Measurements from ENCODE around the gene SLC2A3.
"Not testable (repeated sequence)": the region's sequence is repeated elsewhere in the genome, so short reads cannot be mapped to it uniquely, and the experiment has no call there.

Gene SLC2A3

DNA sequence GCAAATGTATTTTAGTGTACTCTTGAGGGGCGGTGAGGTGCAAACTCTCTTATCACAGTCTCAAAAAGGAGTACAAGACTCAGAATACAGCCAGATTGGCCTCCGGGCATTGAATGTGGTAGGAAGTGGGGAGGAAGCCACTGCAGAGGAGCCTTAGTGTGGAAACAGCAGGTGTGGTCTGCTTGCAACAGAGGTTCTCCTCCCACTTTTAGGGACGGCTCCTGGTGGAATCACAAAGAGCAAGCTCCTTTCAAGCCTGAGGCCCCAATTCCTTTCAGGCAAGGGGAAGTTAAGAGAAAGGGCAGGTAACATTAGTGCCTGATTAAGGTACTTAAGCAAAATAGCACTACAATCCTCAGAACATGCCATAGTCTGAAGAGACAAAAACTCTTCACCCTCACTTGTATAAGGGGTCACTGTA lies 23.7 kb upstream of the SLC2A3 start:
- H3K4me2 ChIP-seq (ENCODE audit: low read length): no peak overlapping the region
- DNase-seq: peak; percentile 98
- H3K36me3 ChIP-seq (ENCODE audit: control insufficient read depth, insufficient read depth, low read length): no peaks in the 10 kb centered on the region
- H2BK120ac ChIP-seq (ENCODE audit: low read depth, low read length): peak overlapping the region; percentile 90
- H3K4me1 ChIP-seq (ENCODE audit: control insufficient read depth, low read depth, low read length): no peaks in the 10 kb centered on the region
- H3K9ac ChIP-seq (ENCODE audit: low read length): peak overlapping the region; percentile 32
- H3K4ac ChIP-seq (ENCODE audit: low read depth, low read length): peak overlapping the region; percentile 93
- no peak overlapping the region for H2AK5ac ChIP-seq (ENCODE audit: low read length)
- H3K56ac ChIP-seq (ENCODE audit: low read length): peak overlapping the region; percentile 38
- no peaks in the 10 kb centered on the region for H3K79me1 ChIP-seq (ENCODE audit: low read length)
- peak overlapping the region; percentile 98 for H3K18ac ChIP-seq (ENCODE audit: low read length)
- no peaks in the 10 kb centered on the region for H3K27me3 ChIP-seq (ENCODE audit: insufficient read depth, low read length, poor library complexity)
- no peaks in the 10 kb centered on the region for H3K79me2 ChIP-seq (ENCODE audit: control insufficient read depth, insufficient read depth, low read length)
- H4K5ac ChIP-seq (ENCODE audit: low read length): no peak overlapping the region
- H3K23ac ChIP-seq (ENCODE audit: low read length): no peak overlapping the region
- H2BK15ac ChIP-seq (replicated peaks; ENCODE audit: low read depth): no peak overlapping the region
- no CpG with 5 or more reads among the region's 3 CpGs for WGBS (ENCODE audit: extremely low coverage, insufficient coverage, low lambda C conversion rate)
- H2BK5ac ChIP-seq (ENCODE audit: low read length): peak overlapping the region; percentile 57
- H3K27ac ChIP-seq (ENCODE audit: low read depth, low read length): peak overlapping the region; percentile 82
- no peak overlapping the region for H3K4me3 ChIP-seq (ENCODE audit: low read length)
- H4K8ac ChIP-seq (ENCODE audit: low read depth, low read length): no peak overlapping the region

DNA sequence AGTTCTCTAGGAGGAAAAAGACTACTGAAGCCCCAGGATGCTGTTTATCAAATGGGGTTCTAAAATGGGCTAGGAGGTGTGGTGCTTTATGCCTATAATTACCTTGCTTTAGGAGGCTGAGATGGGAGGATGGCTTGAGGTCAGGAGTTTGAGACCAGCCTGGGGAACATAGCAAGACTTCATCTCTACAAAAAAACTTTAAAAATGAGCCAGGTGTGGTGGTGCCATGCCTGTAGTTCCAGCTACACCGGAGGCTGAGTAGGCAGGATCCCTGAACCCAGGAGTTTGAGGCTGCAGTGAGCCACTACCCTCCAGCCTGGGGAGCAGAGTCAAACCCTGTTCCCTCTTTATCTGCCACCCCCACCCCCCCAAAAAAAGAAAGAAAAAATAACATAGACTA lies 23.3 kb upstream of the SLC2A3 start:
- peak overlapping the region; percentile 82 for H3K27ac ChIP-seq (ENCODE audit: low read depth, low read length)
- no peak overlapping the region for H3K4me3 ChIP-seq (ENCODE audit: low read length)
- H3K18ac ChIP-seq (ENCODE audit: low read length): peak overlapping the region; percentile 98
- no peak overlapping the region for H2BK15ac ChIP-seq (replicated peaks; ENCODE audit: low read depth)
- H3K36me3 ChIP-seq (ENCODE audit: control insufficient read depth, insufficient read depth, low read length): no peaks in the 10 kb centered on the region
- no peak overlapping the region for H2AK5ac ChIP-seq (ENCODE audit: low read length)
- H3K79me2 ChIP-seq (ENCODE audit: control insufficient read depth, insufficient read depth, low read length): no peaks in the 10 kb centered on the region
- no peaks in the 10 kb centered on the region for H3K27me3 ChIP-seq (ENCODE audit: insufficient read depth, low read length, poor library complexity)
- H3K56ac ChIP-seq (ENCODE audit: low read length): peak overlapping the region; percentile 38
- H3K23ac ChIP-seq (ENCODE audit: low read length): peak overlapping the region; percentile 51
- WGBS (ENCODE audit: extremely low coverage, insufficient coverage, low lambda C conversion rate): no CpG with 5 or more reads among the region's 1 CpG
- no peak overlapping the region for H3K4me2 ChIP-seq (ENCODE audit: low read length)
- no peaks in the 10 kb centered on the region for H3K79me1 ChIP-seq (ENCODE audit: low read length)
- H4K8ac ChIP-seq (ENCODE audit: low read depth, low read length): peak overlapping the region; percentile 65
- H3K9ac ChIP-seq (ENCODE audit: low read length): peak overlapping the region; percentile 12
- H3K4ac ChIP-seq (ENCODE audit: low read depth, low read length): peak overlapping the region; percentile 93
- peak overlapping the region; percentile 57 for H2BK5ac ChIP-seq (ENCODE audit: low read length)
- H2BK120ac ChIP-seq (ENCODE audit: low read depth, low read length): peak overlapping the region; percentile 90
- DNase-seq: no peak
- H3K4me1 ChIP-seq (ENCODE audit: control insufficient read depth, low read depth, low read length): no peaks in the 10 kb centered on the region
- no peak overlapping the region for H4K5ac ChIP-seq (ENCODE audit: low read length)

DNA sequence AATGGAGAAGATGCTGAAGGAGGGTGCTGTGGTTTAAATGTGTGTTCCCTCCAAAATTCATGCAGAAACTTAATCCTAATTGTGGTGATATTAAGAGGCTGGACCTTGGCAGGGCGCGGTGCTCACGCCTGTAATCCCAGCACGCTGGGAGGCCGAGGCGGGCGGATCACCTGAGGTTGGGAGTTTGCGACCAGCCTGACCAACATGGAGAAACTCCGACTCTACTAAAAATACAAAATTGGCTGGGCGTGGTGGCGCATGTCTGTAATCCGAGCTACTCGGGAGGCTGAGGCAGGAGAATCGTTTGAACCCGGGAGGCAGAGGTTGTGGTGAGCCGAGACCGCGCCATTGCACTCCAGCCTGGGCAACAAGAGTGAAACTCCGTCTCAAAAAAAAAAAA lies 18.9 kb upstream of the SLC2A3 start:
- H4K8ac ChIP-seq (ENCODE audit: low read depth, low read length): not testable (repeated sequence)
- no CpG with 5 or more reads among the region's 19 CpGs for WGBS (ENCODE audit: extremely low coverage, insufficient coverage, low lambda C conversion rate)

DNA sequence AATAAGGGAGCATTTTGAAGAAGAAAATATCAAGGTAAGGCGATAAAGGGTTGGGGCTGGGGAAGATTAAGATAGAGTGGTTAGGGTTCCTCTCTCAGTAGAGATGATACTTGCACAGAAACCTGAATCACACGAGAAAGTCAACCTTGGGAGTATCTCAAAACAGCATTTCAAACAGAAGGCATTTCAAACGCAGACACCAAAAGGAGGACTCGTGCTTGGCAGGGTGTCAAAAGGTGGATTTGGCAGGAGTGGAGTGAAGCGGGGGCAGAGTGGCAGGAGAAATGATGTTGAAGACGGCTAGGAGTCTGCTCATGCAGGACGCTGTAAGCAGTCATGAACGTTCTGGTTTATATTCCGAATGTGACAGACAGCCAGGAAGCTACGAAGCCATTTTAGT lies 18.4 kb upstream of the SLC2A3 start:
- H3K9ac ChIP-seq (ENCODE audit: low read length); H3K36me3 ChIP-seq (ENCODE audit: control insufficient read depth, insufficient read depth, low read length); H4K8ac ChIP-seq (ENCODE audit: low read depth, low read length); H4K5ac ChIP-seq (ENCODE audit: low read length); H3K4ac ChIP-seq (ENCODE audit: low read depth, low read length); H2BK5ac ChIP-seq (ENCODE audit: low read length); H3K27ac ChIP-seq (ENCODE audit: low read depth, low read length); H3K4me3 ChIP-seq (ENCODE audit: low read length); DNase-seq; H2AK5ac ChIP-seq (ENCODE audit: low read length); H3K79me1 ChIP-seq (ENCODE audit: low read length); H3K4me2 ChIP-seq (ENCODE audit: low read length); H3K23ac ChIP-seq (ENCODE audit: low read length); H3K79me2 ChIP-seq (ENCODE audit: control insufficient read depth, insufficient read depth, low read length); H2BK120ac ChIP-seq (ENCODE audit: low read depth, low read length); H3K56ac ChIP-seq (ENCODE audit: low read length); H3K4me1 ChIP-seq (ENCODE audit: control insufficient read depth, low read depth, low read length); H3K27me3 ChIP-seq (ENCODE audit: insufficient read depth, low read length, poor library complexity); H3K18ac ChIP-seq (ENCODE audit: low read length); H2BK15ac ChIP-seq (replicated peaks; ENCODE audit: low read depth): not testable (repeated sequence)
- no CpG with 5 or more reads among the region's 10 CpGs for WGBS (ENCODE audit: extremely low coverage, insufficient coverage, low lambda C conversion rate)

More for the DNA sequence above, 18.9 kb upstream of the SLC2A3 start:
- not testable (repeated sequence) for H3K27ac ChIP-seq (ENCODE audit: low read depth, low read length); H3K79me2 ChIP-seq (ENCODE audit: control insufficient read depth, insufficient read depth, low read length); H3K56ac ChIP-seq (ENCODE audit: low read length); H3K18ac ChIP-seq (ENCODE audit: low read length); H2AK5ac ChIP-seq (ENCODE audit: low read length); H3K23ac ChIP-seq (ENCODE audit: low read length); H4K5ac ChIP-seq (ENCODE audit: low read length); H3K9ac ChIP-seq (ENCODE audit: low read length); H3K79me1 ChIP-seq (ENCODE audit: low read length); H3K4me1 ChIP-seq (ENCODE audit: control insufficient read depth, low read depth, low read length); H3K4me2 ChIP-seq (ENCODE audit: low read length); H2BK120ac ChIP-seq (ENCODE audit: low read depth, low read length); H2BK15ac ChIP-seq (replicated peaks; ENCODE audit: low read depth); H2BK5ac ChIP-seq (ENCODE audit: low read length); H3K4ac ChIP-seq (ENCODE audit: low read depth, low read length); DNase-seq; H3K4me3 ChIP-seq (ENCODE audit: low read length); H3K36me3 ChIP-seq (ENCODE audit: control insufficient read depth, insufficient read depth, low read length); H3K27me3 ChIP-seq (ENCODE audit: insufficient read depth, low read length, poor library complexity)

DNA sequence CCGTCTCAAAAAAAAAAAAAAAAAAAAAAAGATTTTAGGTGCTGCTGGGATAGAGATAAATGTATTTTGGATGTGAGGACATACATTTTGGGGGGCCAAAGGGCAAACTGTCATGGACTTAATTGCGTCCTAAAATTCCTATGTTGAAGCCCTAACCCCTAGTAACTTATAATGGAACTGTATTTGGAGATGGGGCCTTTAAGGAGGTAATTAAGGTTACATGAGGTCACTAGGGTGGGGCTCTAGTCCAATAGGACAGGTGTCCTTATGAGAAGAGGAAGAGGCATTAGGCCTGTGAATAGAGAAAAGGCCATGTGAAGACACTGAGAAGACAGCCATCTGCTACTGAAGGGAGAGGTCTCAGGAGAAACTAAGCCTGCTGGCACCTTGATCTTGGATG lies 17.9 kb upstream of the SLC2A3 start:
- not testable (repeated sequence) for H3K36me3 ChIP-seq (ENCODE audit: control insufficient read depth, insufficient read depth, low read length); H3K56ac ChIP-seq (ENCODE audit: low read length); H3K9ac ChIP-seq (ENCODE audit: low read length); H3K4me1 ChIP-seq (ENCODE audit: control insufficient read depth, low read depth, low read length); H3K79me2 ChIP-seq (ENCODE audit: control insufficient read depth, insufficient read depth, low read length); H4K8ac ChIP-seq (ENCODE audit: low read depth, low read length); H2BK15ac ChIP-seq (replicated peaks; ENCODE audit: low read depth); H3K4me3 ChIP-seq (ENCODE audit: low read length); DNase-seq; H2BK5ac ChIP-seq (ENCODE audit: low read length); H2BK120ac ChIP-seq (ENCODE audit: low read depth, low read length); H3K27me3 ChIP-seq (ENCODE audit: insufficient read depth, low read length, poor library complexity); H3K23ac ChIP-seq (ENCODE audit: low read length); H2AK5ac ChIP-seq (ENCODE audit: low read length); H3K18ac ChIP-seq (ENCODE audit: low read length); H3K27ac ChIP-seq (ENCODE audit: low read depth, low read length); H3K4me2 ChIP-seq (ENCODE audit: low read length); H3K79me1 ChIP-seq (ENCODE audit: low read length); H4K5ac ChIP-seq (ENCODE audit: low read length); H3K4ac ChIP-seq (ENCODE audit: low read depth, low read length)
- WGBS (ENCODE audit: extremely low coverage, insufficient coverage, low lambda C conversion rate): no CpG with 5 or more reads among the region's 2 CpGs

DNA sequence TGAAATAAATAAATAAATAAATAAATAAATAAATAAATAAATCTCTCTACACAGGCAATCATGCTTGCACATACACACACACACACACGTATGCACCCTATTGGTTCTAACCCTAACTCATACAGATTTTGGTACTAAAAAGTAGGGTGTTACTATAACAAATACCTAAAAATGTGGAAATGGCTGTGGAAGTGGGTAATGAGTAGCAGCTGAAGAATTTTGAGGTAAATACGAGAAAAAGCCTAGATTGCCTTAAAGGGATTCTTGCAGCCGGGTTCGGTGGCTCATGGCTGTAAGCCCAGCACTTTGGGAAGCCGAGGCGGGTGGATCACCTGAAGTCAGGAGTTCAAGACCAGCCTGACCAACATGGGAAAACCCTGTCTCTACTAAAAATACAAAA lies 15.7 kb upstream of the SLC2A3 start:
- Histone ChIP-seq H4K5ac (ENCODE audit: low read length) (no peak overlapping the region), H2AK5ac (ENCODE audit: low read length) (no peak overlapping the region), H3K56ac (ENCODE audit: low read length) (no peak overlapping the region), H3K79me1 (ENCODE audit: low read length) (no peaks in the 10 kb centered on the region), H3K36me3 (ENCODE audit: control insufficient read depth, insufficient read depth, low read length) (no peaks in the 10 kb centered on the region), H3K79me2 (ENCODE audit: control insufficient read depth, insufficient read depth, low read length) (no peaks in the 10 kb centered on the region), H2BK15ac (replicated peaks; ENCODE audit: low read depth) (no peak overlapping the region), H2BK120ac (ENCODE audit: low read depth, low read length) (no peak overlapping the region), H3K27ac (ENCODE audit: low read depth, low read length) (no peak overlapping the region), H3K4ac (ENCODE audit: low read depth, low read length) (no peak overlapping the region), H3K4me2 (ENCODE audit: low read length) (no peak overlapping the region), H2BK5ac (ENCODE audit: low read length) (no peak overlapping the region), H3K4me1 (ENCODE audit: control insufficient read depth, low read depth, low read length) (no peaks in the 10 kb centered on the region), H3K4me3 (ENCODE audit: low read length) (no peak overlapping the region), H4K8ac (ENCODE audit: low read depth, low read length) (no peak overlapping the region), H3K23ac (ENCODE audit: low read length) (no peak overlapping the region), H3K18ac (ENCODE audit: low read length) (no peak overlapping the region), H3K9ac (ENCODE audit: low read length) (no peak overlapping the region), H3K27me3 (ENCODE audit: insufficient read depth, low read length, poor library complexity) (no peaks in the 10 kb centered on the region)
- no CpG with 5 or more reads among the region's 6 CpGs for WGBS (ENCODE audit: extremely low coverage, insufficient coverage, low lambda C conversion rate)
- DNase-seq: no peak

All from mesendoderm (in vitro differentiated cells).